SK-N-SH treated with all-trans-retinoic acid at 6 μM for 48 hours (cell line): ENCODE results near the gene COL16A1.
A peak's percentile ranks its signal among the peaks of the same experiment; 100 is the strongest.

Source experiments
- ATAC-seq: fragments of 200-7000 bp; cut with Tn5 transposase; 3 replicates; pipeline ENCODE4 v1.9.1; 2020; ENCODE audit warnings: mild to moderate bottlenecking, moderate library complexity
- ARNTL ChIP-seq: fragments of 450-650 bp; formaldehyde crosslinking; IDR thresholded peaks from 2 replicates; pipeline ENCODE4 v1.5.0; 2020; ENCODE audit warnings: low read depth, mild to moderate bottlenecking, moderate library complexity, borderline replicate concordance
- BACH2 ChIP-seq: fragments of 250-450 bp; sonication (Bioruptor Pico); IDR thresholded peaks from 2 replicates; pipeline ENCODE4 v1.9.0; 2021; ENCODE audit warnings: mild to moderate bottlenecking, borderline replicate concordance
- CREB5 ChIP-seq: fragments of 250-450 bp; sonication (Bioruptor Pico); IDR thresholded peaks from 2 replicates; pipeline ENCODE4 v1.5.1; 2020; ENCODE audit warnings: low read depth, mild to moderate bottlenecking, moderate library complexity
- CSDC2 ChIP-seq: fragments of 250-450 bp; sonication (Bioruptor Pico); IDR thresholded peaks from 2 replicates; pipeline ENCODE4 v1.5.0; 2020; ENCODE audit warnings: mild to moderate bottlenecking, moderate library complexity
- CSRNP3 ChIP-seq: fragments of 250-450 bp; sonication (Bioruptor Pico); IDR thresholded peaks from 2 replicates; pipeline ENCODE4 v1.5.1; 2021; ENCODE audit warnings: mild to moderate bottlenecking, moderate library complexity
- ESRRG ChIP-seq: fragments of 250-450 bp; sonication (Bioruptor Pico); IDR thresholded peaks from 2 replicates; pipeline ENCODE4 v1.6.1; 2021; ENCODE audit warnings: mild to moderate bottlenecking
- GLIS3 ChIP-seq: fragments of 250-450 bp; sonication (Bioruptor Pico); IDR thresholded peaks from 2 replicates; pipeline ENCODE4 v1.5.0; 2020; ENCODE audit warnings: mild to moderate bottlenecking, moderate library complexity
- ISL1 ChIP-seq: fragments of 250-450 bp; sonication (Bioruptor Pico); IDR thresholded peaks from 2 replicates; pipeline ENCODE4 v2.1.2; 2022; ENCODE audit warnings: mild to moderate bottlenecking, moderate library complexity
- OSR1 ChIP-seq: fragments of 250-450 bp; sonication (Bioruptor Pico); IDR thresholded peaks from 2 replicates; pipeline ENCODE4 v1.8.0; 2022; ENCODE audit warnings: moderate library complexity, mild to moderate bottlenecking, inconsistent platforms
- PPARA ChIP-seq: fragments of 250-450 bp; sonication (Bioruptor Pico); IDR thresholded peaks from 2 replicates; pipeline ENCODE4 v1.5.0; 2020; ENCODE audit warnings: mild to moderate bottlenecking, borderline replicate concordance
- RARB ChIP-seq: fragments of 250-450 bp; sonication (Bioruptor Pico); IDR thresholded peaks from 2 replicates; pipeline ENCODE4 v1.8.0; 2021; ENCODE audit warnings: mild to moderate bottlenecking, moderate library complexity
- SNAI2 ChIP-seq: fragments of 250-450 bp; sonication (Bioruptor Pico); IDR thresholded peaks from 2 replicates; pipeline ENCODE4 v1.5.0; 2020; ENCODE audit warnings: mild to moderate bottlenecking, moderate library complexity
- TCF4 ChIP-seq: fragments of 250-450 bp; sonication (Bioruptor Pico); IDR thresholded peaks from 2 replicates; pipeline ENCODE4 v1.8.0; 2021; ENCODE audit warnings: mild to moderate bottlenecking, moderate library complexity, borderline replicate concordance
- TOX ChIP-seq: fragments of 250-450 bp; sonication (Bioruptor Pico); IDR thresholded peaks from 2 replicates; pipeline ENCODE4 v1.8.0; 2021; ENCODE audit warnings: mild to moderate bottlenecking, moderate library complexity, borderline replicate concordance
- TSHZ2 ChIP-seq: fragments of 250-450 bp; sonication (Bioruptor Pico); IDR thresholded peaks from 2 replicates; pipeline ENCODE4 v1.5.0; 2020; ENCODE audit warnings: mild to moderate bottlenecking, moderate library complexity
- ZC3H10 ChIP-seq: fragments of 250-450 bp; sonication (Bioruptor Pico); IDR thresholded peaks from 2 replicates; pipeline ENCODE4 v1.5.1; 2021; ENCODE audit warnings: mild to moderate bottlenecking, moderate library complexity
- ZFP3 ChIP-seq: fragments of 250-450 bp; sonication (Bioruptor Pico); IDR thresholded peaks from 2 replicates; pipeline ENCODE4 v1.5.0; 2020; ENCODE audit warnings: mild to moderate bottlenecking, moderate library complexity
- ZFP30 ChIP-seq: fragments of 450-650 bp; formaldehyde crosslinking; IDR thresholded peaks from 2 replicates; pipeline ENCODE4 v1.5.0; 2022; ENCODE audit warnings: mild to moderate bottlenecking, moderate library complexity
- ZNF565 ChIP-seq: fragments of 450-650 bp; formaldehyde crosslinking; conservative IDR thresholded peaks from 2 replicates; pipeline ENCODE4 v1.5.0; 2020; ENCODE audit warnings: low read depth, mild to moderate bottlenecking, moderate library complexity
- ZNF70 ChIP-seq: fragments of 450-650 bp; formaldehyde crosslinking; IDR thresholded peaks from 2 replicates; pipeline ENCODE4 v1.5.0; 2020; ENCODE audit warnings: mild to moderate bottlenecking, moderate library complexity
- ZNF8 ChIP-seq: fragments of 450-650 bp; formaldehyde crosslinking; IDR thresholded peaks from 2 replicates; pipeline ENCODE4 v1.5.0; 2020; ENCODE audit warnings: mild to moderate bottlenecking, moderate library complexity

COL16A1 gene

GRCh38 chr1:31717341-31717740 lies 13.5 kb upstream of the COL16A1 start:
- no peak for ATAC-seq
- no peak for TF ChIP-seq TCF4 (CRISPR knock-in tag)

GRCh38 chr1:31715873-31716220 lies 12.0 kb upstream of the COL16A1 start:
- no peak for ATAC-seq
- TF ChIP-seq ISL1 (CRISPR knock-in tag) (no peak), ZNF8 (CRISPR knock-in tag) (no peak), OSR1 (CRISPR knock-in tag) (no peak), TCF4 (CRISPR knock-in tag) (no peak)

GRCh38 chr1:31715087-31715872 lies 11.5 kb upstream of the COL16A1 start:
- no peak for TF ChIP-seq GLIS3
- no peak for TF ChIP-seq ZNF565 (CRISPR knock-in tag)
- TF ChIP-seq CSRNP3 (CRISPR knock-in tag) = no peak
- no peak for TF ChIP-seq TOX (CRISPR knock-in tag)
- TF ChIP-seq CREB5 (CRISPR knock-in tag) = no peak
- no peak for TF ChIP-seq ZC3H10 (CRISPR knock-in tag)
- no peak for TF ChIP-seq ZFP3 (CRISPR knock-in tag)
- TF ChIP-seq ZNF70 (CRISPR knock-in tag) = no peak
- TF ChIP-seq PPARA (CRISPR knock-in tag) = no peak
- no peak for TF ChIP-seq TSHZ2
- TF ChIP-seq BACH2 (CRISPR knock-in tag) = no peak
- no peak for TF ChIP-seq OSR1 (CRISPR knock-in tag)
- ATAC-seq = peak; percentile 94

- ATAC-seq = peak; percentile 48
- TF ChIP-seq ARNTL (CRISPR knock-in tag) (no peak), GLIS3 (no peak), TCF4 (CRISPR knock-in tag) (no peak), OSR1 (CRISPR knock-in tag) (no peak), TOX (CRISPR knock-in tag) (no peak), ISL1 (CRISPR knock-in tag) (no peak), CSRNP3 (CRISPR knock-in tag) (no peak), BACH2 (CRISPR knock-in tag) (no peak), SNAI2 (CRISPR knock-in tag) (no peak), ZNF70 (CRISPR knock-in tag) (no peak), RARB (CRISPR knock-in tag) (no peak), CREB5 (CRISPR knock-in tag) (no peak), ZFP3 (CRISPR knock-in tag) (no peak), PPARA (CRISPR knock-in tag) (no peak), ZNF8 (CRISPR knock-in tag) (no peak), ESRRG (CRISPR knock-in tag) (no peak), ZFP30 (CRISPR knock-in tag) (no peak), CSDC2 (no peak), ZC3H10 (CRISPR knock-in tag) (no peak)
Measured at GRCh38 chr1:31714442-31715086, 10.7 kb upstream of the COL16A1 start.
